Stimulated activated CD4-positive, alpha-beta T cell treated with anti-CD3 and anti-CD28 coated beads, Interleukin-15, amount 100 ng/mL, for 48 hours (primary cell): Measurements from ENCODE around the gene MCUB.

Source experiments
- DNase-seq, 2 donors: peaks; one replicate each; pipeline ENCODE4 v3.0.0-alpha.2; 2020; ENCODE audit warnings: low read depth in 2 of 2

The MCUB gene

GRCh38 chr4:109729117-109729717, 169.2 kb downstream of the MCUB start:
- DNase-seq, result peak in 1 of 2 donors; percentile 6

GRCh38 chr4:109729718-109730618, 169.9 kb downstream of the MCUB start, which contains the start of gene PLA2G12A:
TSS of gene PLA2G12A (minus strand) at chr4:109730070. CDS start at chr4:109729809, 261 bp downstream.
- peak; percentile 61 to 63 for DNase-seq

- DNase-seq, result no peak
Observed at GRCh38 chr4:109730619-109731545, 170.8 kb downstream of the MCUB start.

- no peak for DNase-seq
Observed at GRCh38 chr4:109733728-109734127, 173.7 kb downstream of the MCUB start.

GRCh38 chr4:109735566-109736365, 175.7 kb downstream of the MCUB start:
- no peak for DNase-seq
